Neural crest cell (in vitro differentiated cells): ENCODE data around the gene EVC2. TPM values are rescaled to one million over a fixed set of nuclear protein-coding genes. Genes with fewer than 3 reads are reported as not detected.
A peak's percentile ranks its signal among the peaks of the same experiment; 100 is the strongest.

Experiments used
- DNase-seq: peaks from one replicate; pipeline ENCODE4 v3.0.0; 2021; ENCODE audit warnings: low read depth, mixed read lengths, low spot score
- H3K27ac Mint-ChIP-seq: one replicate; pipeline ENCODE4 v1.8.0; 2021; ENCODE audit warnings: mild to moderate bottlenecking, mixed read lengths; ENCODE audit not compliant: unreplicated experiment
- H3K27me3 Mint-ChIP-seq: 2 replicates; pipeline ENCODE4 v1.8.0; 2021; ENCODE audit warnings: low read depth, mild to moderate bottlenecking, mixed read lengths
- H3K36me3 Mint-ChIP-seq: 2 replicates; pipeline ENCODE4 v1.8.0; 2021; ENCODE audit warnings: low read depth, mild to moderate bottlenecking, mixed read lengths
- H3K4me1 Mint-ChIP-seq: 2 replicates; pipeline ENCODE4 v1.8.0; 2021; ENCODE audit warnings: mixed read lengths
- H3K4me3 Mint-ChIP-seq: one replicate; pipeline ENCODE4 v1.8.0; 2021; ENCODE audit warnings: mild to moderate bottlenecking, mixed read lengths
- H3K9me3 Mint-ChIP-seq: 2 replicates; pipeline ENCODE4 v1.8.0; 2021; ENCODE audit warnings: mixed read lengths
- total RNA-seq: library from RNA; stranded (reverse); gene quantifications from 2 replicates; pipeline ENCODE4 v1.2.1, GENCODE V29; 2021
- TF ChIP-seq, protein P1 (sequence below): fragments of 200-600 bp; sonication (generic); conservative IDR thresholded peaks from 2 replicates; pipeline ENCODE4 v1.5.0; 2021; ENCODE audit warnings: antibody characterized with exemption, mild to moderate bottlenecking

The EVC2 gene
- total RNA-seq, 1 donor from 2014 or later, result 7.2 TPM

DNA sequence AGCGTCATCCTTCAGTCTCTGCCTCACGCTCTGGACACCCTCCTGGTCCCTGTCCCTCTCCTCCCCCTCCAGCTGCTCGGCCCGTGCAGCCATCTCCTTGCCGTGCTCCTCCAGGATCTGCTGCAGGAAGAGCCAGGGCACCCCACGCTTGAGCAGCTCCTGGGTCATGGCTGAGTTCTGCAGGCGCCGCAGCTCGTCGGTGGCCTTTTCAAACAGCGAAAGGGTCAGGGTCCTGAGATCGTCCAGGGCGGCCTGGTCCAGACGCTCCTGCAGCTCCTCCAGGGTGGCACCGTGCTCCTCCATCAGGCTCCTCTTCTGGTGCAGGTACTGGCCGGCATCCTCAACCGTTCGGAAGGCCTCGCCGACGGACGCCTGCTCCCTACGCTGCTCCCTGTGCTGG lies 85.8 kb downstream of the EVC2 start:
- H3K4me1 Mint-ChIP-seq, result no peaks in the 10 kb centered on the region
- H3K27me3 Mint-ChIP-seq, result no peaks in the 10 kb centered on the region
- peaks cover 36% of the 10 kb centered on the region for H3K36me3 Mint-ChIP-seq
- no peak overlapping the region for H3K27ac Mint-ChIP-seq
- TF ChIP-seq, protein P1, sequence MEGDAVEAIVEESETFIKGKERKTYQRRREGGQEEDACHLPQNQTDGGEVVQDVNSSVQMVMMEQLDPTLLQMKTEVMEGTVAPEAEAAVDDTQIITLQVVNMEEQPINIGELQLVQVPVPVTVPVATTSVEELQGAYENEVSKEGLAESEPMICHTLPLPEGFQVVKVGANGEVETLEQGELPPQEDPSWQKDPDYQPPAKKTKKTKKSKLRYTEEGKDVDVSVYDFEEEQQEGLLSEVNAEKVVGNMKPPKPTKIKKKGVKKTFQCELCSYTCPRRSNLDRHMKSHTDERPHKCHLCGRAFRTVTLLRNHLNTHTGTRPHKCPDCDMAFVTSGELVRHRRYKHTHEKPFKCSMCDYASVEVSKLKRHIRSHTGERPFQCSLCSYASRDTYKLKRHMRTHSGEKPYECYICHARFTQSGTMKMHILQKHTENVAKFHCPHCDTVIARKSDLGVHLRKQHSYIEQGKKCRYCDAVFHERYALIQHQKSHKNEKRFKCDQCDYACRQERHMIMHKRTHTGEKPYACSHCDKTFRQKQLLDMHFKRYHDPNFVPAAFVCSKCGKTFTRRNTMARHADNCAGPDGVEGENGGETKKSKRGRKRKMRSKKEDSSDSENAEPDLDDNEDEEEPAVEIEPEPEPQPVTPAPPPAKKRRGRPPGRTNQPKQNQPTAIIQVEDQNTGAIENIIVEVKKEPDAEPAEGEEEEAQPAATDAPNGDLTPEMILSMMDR, result no peak
- DNase-seq, result no peak
- no peaks in the 10 kb centered on the region for H3K9me3 Mint-ChIP-seq
- no peak overlapping the region for H3K4me3 Mint-ChIP-seq

DNA sequence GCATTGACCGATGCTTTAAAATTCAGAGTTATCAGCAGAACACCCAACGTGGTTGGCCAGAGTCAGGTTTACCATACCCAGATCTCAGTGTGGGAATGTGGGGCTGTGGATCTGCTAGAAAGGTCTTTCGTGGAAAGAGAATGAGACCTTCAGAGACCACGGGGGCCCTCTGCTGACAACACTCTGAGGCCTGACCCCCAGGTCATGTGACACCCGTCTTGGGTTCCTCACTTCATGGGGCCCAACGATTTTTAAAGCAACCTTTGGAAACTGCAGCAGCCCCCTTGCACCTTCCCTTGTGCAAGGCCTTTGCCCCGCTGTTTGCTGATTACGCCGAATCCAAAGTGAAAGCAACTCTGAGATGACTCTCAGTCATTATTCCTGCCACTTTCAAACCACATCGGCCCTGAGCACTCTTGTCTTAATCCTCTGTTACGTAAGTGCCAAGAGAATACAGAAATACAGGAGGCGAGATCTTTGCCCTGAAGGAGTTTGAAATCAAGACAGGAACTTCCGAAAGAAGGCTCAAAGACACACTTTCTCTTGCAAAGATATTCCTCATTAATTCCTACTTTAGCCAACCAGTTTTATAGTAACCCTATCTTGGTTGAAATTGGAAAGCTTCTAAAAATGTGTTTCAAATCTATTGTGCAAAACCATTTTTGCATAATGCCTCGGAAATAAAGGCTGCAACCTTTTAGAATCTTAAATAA lies 88.3 kb downstream of the EVC2 start:
- TF ChIP-seq, protein P1, result no peak
- Mint-ChIP-seq H3K4me3 (no peak overlapping the region), H3K27me3 (no peaks in the 10 kb centered on the region), H3K27ac (no peak overlapping the region), H3K36me3 (peaks cover 29% of the 10 kb centered on the region), H3K9me3 (no peaks in the 10 kb centered on the region), H3K4me1 (peaks cover 7% of the 10 kb centered on the region)
- DNase-seq, result no peak

DNA sequence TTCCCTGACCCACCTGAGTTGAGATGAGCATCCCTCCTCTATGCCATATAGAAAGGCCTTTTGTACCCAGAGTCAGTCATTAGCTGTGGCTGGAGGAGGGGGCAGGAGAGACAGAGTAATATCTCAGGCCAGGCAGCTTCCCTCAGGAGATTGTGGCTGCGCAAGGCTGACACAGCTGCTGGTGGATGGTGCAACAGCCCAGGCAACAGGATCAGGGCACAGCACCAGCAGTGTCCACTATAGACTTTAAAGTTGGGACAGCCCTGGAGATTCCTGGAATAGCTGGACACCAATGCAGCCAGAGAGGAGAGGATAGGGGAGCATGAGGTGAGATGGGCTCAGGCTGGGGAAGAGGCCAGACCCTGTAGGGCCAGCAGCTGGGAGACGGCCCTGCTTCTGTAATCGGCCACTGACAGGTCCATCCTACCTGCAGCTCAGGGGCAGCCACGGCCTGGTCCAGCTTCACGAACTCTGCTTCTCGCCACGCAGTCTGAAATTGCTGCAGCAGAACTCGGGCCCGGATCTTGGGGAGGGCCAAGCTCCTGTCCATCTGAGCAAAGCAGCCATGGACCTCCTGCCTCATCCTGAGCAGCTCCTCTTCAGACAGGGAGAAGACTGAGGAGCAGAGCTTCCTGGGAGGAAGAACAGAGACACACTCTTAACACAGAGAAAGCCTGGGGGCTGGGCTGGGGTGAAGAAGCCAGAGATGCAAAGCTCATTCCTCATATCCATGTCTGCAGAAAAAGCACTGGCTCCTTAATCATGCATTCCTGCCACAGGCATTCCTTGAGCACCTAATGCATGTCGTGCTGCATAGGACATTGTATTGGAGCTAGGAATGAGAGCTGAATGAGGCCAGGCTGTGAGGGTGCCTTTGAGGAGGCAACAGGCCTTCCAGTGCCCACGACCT lies 90.1 kb downstream of the EVC2 start:
- H3K4me3 Mint-ChIP-seq, result no peak overlapping the region
- H3K27ac Mint-ChIP-seq, result no peak overlapping the region
- no peaks in the 10 kb centered on the region for H3K27me3 Mint-ChIP-seq
- H3K36me3 Mint-ChIP-seq, result peaks cover 17% of the 10 kb centered on the region
- H3K9me3 Mint-ChIP-seq, result no peaks in the 10 kb centered on the region
- TF ChIP-seq, protein P1, result no peak
- peaks cover 7% of the 10 kb centered on the region for H3K4me1 Mint-ChIP-seq
- DNase-seq, result no peak

DNA sequence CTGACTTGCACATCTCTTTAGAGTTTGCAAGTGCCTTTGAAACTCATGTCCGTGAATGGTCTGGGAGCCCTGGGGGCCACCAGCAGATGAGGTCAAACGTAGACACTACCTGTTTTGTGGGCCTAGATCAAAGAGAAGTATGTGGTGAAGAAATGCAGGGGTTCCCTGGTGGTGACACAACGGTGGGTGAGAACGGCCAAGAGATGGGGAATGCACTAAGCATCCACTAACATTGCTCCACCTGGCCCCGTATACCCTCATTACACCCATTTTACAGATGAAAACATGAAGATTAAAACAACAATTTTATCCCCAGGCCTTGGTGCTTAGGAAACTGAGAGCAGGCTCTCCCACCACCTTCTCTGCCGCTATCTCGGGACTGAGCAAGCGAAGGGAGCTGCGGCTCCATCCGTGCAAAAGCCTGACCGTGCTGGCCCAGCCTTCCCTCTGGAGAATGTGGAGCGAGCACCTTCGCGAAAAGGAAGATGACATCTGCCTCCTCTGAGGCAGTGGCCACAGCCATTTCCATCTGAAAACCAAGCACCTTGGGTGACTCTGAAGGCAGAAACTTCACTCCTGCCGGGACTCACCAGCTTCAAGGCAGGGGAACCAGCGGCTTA lies 91.9 kb downstream of the EVC2 start:
- H3K27ac Mint-ChIP-seq, result peak overlapping the region; percentile 73
- H3K9me3 Mint-ChIP-seq, result no peaks in the 10 kb centered on the region
- peaks cover 7% of the 10 kb centered on the region for H3K4me1 Mint-ChIP-seq
- H3K27me3 Mint-ChIP-seq, result no peaks in the 10 kb centered on the region
- H3K36me3 Mint-ChIP-seq, result peaks cover 19% of the 10 kb centered on the region
- no peak overlapping the region for H3K4me3 Mint-ChIP-seq
- TF ChIP-seq, protein P1, result no peak
- no peak for DNase-seq

DNA sequence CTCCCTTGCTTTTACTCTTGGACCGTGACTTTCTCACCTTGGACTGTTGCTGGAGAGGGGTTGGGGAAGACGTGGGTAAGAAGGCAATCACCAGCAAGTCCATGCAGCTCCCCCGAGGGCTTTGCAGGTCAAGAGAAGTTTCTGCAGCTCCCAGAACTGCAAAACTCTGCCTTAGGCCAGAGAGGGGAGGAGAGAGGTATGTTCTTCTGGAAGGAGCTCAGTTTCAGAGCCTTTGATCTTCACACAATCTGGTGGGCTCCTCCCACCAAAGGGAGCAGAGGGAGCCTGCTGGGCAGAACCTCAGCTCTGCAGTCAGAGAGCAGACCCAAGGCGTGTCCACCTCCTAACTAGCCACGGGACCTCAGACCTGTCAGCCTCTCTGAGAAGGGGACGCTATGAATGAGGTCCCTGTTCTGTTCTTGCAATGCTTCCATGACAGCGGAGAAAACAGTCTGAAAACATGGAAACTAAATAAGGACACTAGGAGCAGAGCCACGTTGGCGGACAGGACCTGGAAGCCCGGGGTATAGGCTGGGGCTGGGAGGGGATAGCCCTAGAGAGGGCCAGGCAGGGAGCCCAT lies 92.8 kb downstream of the EVC2 start:
- no peak for DNase-seq
- H3K4me1 Mint-ChIP-seq, result peaks cover 7% of the 10 kb centered on the region
- H3K27ac Mint-ChIP-seq, result peak overlapping the region; percentile 78
- H3K36me3 Mint-ChIP-seq, result peaks cover 14% of the 10 kb centered on the region
- no peaks in the 10 kb centered on the region for H3K27me3 Mint-ChIP-seq
- H3K4me3 Mint-ChIP-seq, result no peak overlapping the region
- TF ChIP-seq, protein P1, result no peak
- no peaks in the 10 kb centered on the region for H3K9me3 Mint-ChIP-seq
